HG02759 (cell line): ENCODE measurements around the gene NRCAM.
"Not testable (repeated sequence)": the region's sequence is repeated elsewhere in the genome, so short reads cannot be mapped to it uniquely, and the experiment has no call there.

Experiments
- ATAC-seq: cut with Tn5 transposase; IDR thresholded peaks from one replicate; pipeline ENCODE4 v1.9.1; 2021; ENCODE audit warnings: mild to moderate bottlenecking, moderate library complexity; ENCODE audit not compliant: unreplicated experiment

The NRCAM gene

DNA sequence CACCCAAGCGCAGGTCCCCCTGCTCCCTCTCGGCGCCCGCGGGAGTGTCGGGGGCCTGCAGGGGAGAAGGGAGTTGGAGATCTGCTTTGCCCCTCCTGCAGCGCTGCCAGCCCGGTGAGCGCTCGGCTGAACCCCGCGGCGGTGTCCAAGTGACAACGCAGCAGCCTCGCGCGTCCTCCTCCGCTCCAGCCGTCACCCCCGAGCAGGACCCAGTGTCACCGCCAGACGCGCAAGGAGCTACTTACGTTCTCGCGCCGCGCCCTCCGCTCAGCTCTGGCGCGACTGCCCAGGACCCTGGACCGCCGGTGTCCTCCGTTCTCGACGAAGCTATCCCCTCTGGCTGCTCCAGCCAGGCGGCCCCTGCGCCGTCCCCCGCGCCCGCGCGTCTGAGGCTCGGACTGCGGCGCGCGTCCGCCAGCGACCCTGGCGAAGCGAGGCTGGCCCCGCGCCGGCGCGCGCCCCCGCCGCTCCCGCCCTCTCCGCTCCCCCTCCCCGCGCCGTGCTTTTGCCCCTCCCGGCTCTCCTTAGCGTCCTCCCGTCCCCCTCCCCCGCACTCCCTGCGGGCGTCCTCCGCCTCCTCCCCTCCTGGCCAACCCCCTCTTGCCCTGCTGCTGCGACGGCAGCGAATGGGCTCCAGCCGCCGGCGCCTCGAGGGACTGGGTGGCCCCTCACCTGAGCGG is at the start of gene NRCAM:
NRCAM (minus strand) TSS at position 439 of the 680 bp plus-strand sequence. CDS start 216,372 bp downstream, outside the sequence.
- peak; percentile 46 for ATAC-seq

DNA sequence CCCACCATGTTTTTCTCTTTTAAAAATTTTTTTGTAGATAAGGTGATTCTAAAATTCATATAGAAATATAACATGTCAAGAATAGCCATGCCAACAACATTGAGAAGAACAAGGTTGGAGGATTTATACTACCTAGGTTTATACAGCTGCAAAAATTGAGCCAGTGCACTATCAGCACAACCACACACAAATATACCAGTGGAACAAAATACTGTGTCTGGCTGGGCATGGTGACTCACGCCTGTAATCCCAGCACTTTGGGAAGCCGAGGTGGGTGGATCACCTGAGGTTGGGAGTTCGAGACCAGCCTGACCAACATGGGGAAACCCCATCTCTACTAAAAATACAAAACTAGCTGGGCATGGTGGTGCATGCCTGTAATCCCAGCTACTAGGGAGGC is 48.3 kb upstream of the NRCAM start:
- not testable (repeated sequence) for ATAC-seq

GRCh38 chr7:108503112-108504026 is 47.1 kb upstream of the NRCAM start:
- peak; percentile 96 for ATAC-seq

GRCh38 chr7:108499566-108499965 is 43.3 kb upstream of the NRCAM start:
- ATAC-seq, result no peak

DNA sequence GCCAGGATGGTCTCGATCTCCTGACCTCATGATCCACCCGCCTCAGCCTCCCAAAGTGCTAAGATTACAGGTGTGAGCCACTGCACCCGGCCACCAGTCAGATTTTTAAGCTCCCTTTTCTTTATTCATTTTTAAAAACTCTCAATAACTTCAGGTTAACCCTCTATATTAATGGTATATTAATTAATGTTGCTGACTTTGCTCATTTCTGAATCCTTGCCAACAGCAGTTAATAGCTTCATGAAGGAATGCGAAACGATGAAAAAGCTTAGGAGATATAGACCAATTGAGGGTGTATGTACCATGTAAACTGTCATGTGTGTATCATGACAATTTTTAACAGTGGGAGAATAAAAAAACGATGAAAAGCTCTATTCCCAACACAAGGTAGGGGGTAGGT is 42.2 kb upstream of the NRCAM start:
- ATAC-seq, result no peak

DNA sequence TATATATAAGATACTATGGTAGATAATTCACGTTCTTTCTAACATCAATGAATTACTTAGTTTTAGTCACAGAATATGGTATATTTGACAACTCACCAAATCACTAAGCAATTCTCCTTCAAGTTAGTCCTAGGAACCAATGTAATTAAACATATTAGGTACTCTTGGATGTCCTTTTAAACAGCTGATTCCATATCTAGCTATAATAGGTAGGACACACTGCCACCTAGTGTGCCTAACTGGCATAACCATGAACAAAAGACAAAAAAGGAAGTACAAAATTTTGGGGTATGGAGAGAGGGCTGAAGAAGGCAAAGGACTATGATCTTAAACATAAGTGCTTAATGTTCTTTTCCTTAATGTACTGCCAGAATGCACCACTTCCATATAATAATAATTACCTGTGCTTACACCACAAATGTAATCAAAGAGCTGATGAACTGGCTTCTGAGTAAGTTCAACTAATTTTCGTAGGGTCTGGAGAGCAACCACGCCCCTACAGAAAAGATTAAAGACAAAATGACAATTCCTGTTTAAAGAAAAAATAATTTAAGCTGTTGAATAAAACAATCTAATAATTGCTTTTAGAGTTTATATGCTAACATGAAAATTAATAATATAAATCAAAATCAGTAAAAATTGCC is 41.0 kb upstream of the NRCAM start:
- ATAC-seq, result peak; percentile 62

DNA sequence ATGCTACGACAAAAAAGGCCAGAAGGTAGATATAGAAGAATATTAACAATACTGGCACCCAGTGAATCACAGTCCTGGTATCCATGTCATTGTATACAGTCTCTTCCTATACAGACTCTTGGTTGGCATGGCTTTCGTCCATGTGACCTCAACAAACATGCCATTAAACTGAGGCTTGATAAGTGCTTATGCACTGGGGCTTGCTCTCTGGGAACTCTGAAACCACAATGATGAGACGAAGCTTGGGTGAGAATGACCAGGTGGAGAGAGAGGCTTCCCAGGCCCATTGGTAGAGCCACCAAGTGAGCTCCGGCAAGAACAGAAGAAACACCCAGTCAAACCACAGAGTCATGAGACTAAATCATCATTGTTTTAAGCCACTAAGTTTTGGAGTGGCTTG is 36.5 kb upstream of the NRCAM start:
- ATAC-seq, result no peak

- ATAC-seq, result no peak
Observed at GRCh38 chr7:108488768-108489538, 32.7 kb upstream of the NRCAM start.

DNA sequence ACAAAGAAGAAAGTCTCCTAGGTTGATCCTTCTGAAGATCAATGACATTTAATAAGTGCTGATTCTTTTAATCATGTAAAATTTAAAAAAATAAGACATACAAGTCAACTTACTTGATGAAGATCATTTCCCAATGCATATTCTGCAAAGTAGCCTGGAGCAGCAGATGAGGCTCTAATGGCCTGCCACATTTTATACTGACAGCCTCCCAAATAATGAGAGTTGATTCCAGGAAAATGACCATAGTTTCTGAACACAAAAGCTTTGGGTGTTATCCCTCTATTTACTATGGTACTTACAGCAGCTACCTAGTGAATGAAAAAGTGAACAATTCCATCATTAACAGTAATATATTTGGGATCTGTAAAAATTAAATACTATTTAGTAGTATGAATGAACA is 31.4 kb upstream of the NRCAM start:
- no peak for ATAC-seq

- no peak for ATAC-seq
Observed at GRCh38 chr7:108486291-108486966, 30.2 kb upstream of the NRCAM start.

DNA sequence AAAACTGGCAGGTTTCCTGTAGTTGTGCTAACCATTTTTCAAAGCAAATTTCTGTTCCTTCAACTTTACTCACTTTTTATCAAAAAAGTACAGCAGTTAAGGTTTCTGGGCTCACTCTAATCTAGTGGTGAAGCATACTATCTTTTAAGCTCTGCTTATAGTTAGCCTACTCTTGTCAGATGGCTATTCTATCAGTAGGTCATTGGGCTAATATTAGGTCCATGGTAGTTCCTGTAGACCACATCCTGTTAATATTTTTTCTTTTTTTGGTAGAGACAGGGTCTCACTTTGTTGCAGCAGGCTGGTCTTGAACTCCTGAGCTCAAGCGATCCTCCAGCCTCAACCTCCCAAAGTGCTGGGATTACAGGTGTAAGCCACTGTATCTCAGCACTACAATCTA is 27.9 kb upstream of the NRCAM start:
- ATAC-seq, result no peak

DNA sequence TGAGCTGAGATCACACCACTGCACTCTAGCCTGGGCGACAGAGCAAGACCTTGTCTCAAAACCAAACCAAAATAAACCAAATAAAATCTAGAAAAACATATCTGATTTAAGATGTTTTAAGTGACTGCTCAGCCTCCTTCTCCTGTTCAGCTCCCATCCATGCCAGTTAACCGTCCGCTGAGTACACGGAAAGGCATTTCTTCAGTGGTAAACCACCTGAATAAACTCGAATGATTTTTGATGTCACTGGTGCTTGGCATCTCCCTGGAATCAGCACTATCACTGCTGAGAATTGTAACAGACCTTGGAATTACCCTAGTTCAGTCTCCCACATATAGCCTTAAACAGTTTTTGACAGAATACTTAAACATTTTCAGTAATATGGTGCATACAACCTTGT is 24.1 kb upstream of the NRCAM start:
- ATAC-seq, result no peak

DNA sequence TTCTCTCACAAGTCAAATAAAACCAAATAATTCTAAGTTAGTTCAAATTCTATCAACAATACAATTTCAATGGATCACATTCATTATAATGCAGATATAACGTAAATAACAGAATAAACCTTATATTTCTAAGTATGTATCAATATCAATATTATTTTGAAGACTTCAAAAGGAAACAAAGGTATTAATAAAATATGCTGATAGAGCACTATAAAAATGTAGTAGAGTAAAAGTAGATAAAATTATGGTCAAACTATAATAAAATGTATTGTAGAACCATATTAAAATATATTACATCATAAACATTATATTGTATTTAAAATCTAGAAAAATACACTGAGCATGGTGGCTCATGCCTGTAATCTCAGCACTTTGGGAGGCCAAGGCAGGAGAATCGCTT is 23.5 kb upstream of the NRCAM start:
- ATAC-seq, result no peak

DNA sequence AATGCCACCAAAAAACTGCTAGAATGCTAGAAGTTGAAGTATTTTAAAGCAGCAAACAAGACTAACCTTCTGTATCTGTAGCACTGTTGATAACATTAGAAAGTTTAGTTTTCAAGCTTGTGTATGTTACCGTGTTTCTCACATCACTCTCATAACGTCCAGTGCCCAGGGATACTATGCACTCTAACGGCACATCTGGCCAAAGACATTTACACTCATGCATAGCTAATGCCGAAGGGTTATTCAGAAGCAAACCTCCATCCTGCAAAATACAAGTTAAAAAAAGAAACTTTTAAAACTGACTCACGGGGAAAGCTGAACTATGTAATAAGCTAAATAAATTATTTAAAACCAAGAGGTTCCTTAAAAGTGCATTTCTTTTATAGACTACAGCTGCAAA is 22.9 kb upstream of the NRCAM start:
- no peak for ATAC-seq

DNA sequence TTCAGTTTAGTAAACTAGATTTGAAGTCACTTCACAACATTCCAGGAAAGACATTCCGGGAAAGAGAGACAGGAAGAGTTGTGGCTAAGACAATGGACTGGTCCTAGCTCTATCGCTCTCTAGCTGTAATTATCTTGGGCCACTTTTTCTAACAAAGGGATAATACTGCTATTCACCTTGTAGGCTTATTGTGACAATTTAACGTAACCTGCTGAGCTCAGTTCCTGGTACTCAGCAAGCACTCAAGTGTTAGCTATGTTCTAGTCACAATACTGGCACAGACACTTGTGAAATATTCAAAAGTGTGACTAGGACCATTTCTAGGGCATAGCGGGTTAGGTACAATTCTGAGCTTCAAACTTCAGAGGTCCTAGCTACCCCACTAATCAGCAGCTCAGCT is 12.0 kb upstream of the NRCAM start:
- no peak for ATAC-seq

DNA sequence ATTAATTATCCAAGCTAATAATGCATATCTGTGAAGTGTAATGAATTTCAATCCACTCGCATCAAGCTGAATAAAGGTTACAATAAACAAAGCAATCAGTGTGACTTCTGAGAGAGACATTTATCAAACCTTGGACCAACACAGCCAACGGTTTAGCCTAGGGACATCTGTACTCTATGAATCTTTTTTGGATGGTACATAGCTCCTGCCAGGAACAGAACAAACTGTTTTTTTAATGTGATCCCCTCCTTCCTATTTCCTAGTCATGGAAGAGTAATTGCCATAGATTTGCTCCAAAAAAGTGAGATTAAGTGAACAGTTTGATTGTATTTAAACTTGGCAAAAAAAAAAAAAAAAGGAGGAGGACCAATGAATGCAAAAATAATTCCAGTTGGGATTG is 11.2 kb upstream of the NRCAM start:
- ATAC-seq, result no peak

DNA sequence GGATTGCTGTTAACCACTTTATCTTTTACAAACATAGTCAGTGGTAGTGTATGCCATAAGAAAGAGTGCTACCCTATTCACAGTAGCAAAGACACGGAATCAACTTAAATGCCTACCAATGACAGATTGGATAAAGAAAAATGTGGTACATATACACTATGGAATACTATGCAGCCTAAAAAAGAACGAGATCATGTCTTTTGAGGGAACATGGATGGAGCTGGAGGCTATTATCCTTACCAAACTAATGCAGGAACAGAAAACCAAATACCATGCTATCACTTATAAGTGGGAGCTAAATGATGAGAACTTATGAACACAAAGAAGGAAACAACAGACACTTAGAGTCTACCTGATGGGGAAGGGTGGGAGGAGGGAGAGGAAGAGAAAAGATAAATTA is 10.1 kb upstream of the NRCAM start:
- ATAC-seq, result not testable (repeated sequence)

- ATAC-seq, result no peak
Observed at GRCh38 chr7:108464743-108465142, 8.5 kb upstream of the NRCAM start.

- ATAC-seq, result no peak
Observed at GRCh38 chr7:108463613-108464012, 7.4 kb upstream of the NRCAM start.

DNA sequence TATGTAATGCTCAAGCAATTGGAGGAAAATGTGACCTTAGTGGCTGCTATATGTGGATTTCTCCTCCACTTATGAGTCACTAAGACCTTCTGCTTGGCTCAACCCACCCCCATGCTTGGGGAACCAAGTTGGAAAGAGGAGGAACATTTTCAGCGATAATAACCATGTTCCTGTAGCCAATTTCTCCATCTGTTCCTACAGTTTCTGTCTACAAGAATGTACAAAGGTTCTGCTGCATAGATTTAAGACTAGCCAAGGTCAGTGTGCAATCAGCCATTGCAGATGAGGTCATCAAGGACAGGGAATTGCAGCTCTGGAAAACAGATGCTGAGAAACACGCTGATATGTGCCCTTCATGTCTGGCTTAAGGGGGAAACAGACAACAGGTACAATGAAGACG is 5.6 kb upstream of the NRCAM start:
- ATAC-seq, result no peak
